Left ventricle myocardium inferior (tissue), 1 donor: ENCODE data around the gene NCK1. TPM values are rescaled to one million over a fixed set of nuclear protein-coding genes. Genes with fewer than 3 reads are reported as not detected.

Source experiments
- DNase-seq: peaks from one replicate; pipeline ENCODE4 v3.0.0-alpha.2; 2020
- H3K27ac ChIP-seq: fragments of 200-600 bp; replicated peaks from 2 replicates; pipeline ENCODE4 v1.8.0; 2021
- H3K27me3 ChIP-seq: fragments of 200-600 bp; 2 replicates; pipeline ENCODE4 v1.8.0; 2021; ENCODE audit warnings: low read depth
- H3K36me3 ChIP-seq: fragments of 200-600 bp; 2 replicates; pipeline ENCODE4 v1.8.0; 2021
- H3K4me1 ChIP-seq: fragments of 200-600 bp; 2 replicates; pipeline ENCODE4 v1.8.0; 2021
- H3K4me3 ChIP-seq: fragments of 200-600 bp; 2 replicates; pipeline ENCODE4 v1.8.0; 2021; ENCODE audit warnings: mild to moderate bottlenecking, moderate library complexity
- H3K9me3 ChIP-seq: fragments of 200-600 bp; replicated peaks from 2 replicates; pipeline ENCODE4 v1.8.0; 2021
- intact Hi-C: fragments of 100-400 bp; cut with micrococcal nuclease; formaldehyde crosslinking; loops from one replicate; pipeline ENCODE4 v1.11.0; 2022
- total RNA-seq: library from RNA; stranded (reverse); fragmentation: NEBNext Ultra II Directional; extraction: Animal tissue kit (Norgen Biotek cat#: 25700); gene quantifications from one replicate; pipeline ENCODE4 v1.2.1, GENCODE V29; 2021
- TF ChIP-seq, protein P1 (sequence below): fragments of 200-600 bp; IDR thresholded peaks from 2 replicates; pipeline ENCODE4 v1.8.0; 2021; ENCODE audit warnings: antibody characterized with exemption, mild to moderate bottlenecking, borderline replicate concordance
- donor health status: DM: no; HTN: yes; CAD: no; lungs with severe emphysema.

Gene NCK1
- total RNA-seq, 1 donor from 2014 or later, result 23.6 TPM

DNA sequence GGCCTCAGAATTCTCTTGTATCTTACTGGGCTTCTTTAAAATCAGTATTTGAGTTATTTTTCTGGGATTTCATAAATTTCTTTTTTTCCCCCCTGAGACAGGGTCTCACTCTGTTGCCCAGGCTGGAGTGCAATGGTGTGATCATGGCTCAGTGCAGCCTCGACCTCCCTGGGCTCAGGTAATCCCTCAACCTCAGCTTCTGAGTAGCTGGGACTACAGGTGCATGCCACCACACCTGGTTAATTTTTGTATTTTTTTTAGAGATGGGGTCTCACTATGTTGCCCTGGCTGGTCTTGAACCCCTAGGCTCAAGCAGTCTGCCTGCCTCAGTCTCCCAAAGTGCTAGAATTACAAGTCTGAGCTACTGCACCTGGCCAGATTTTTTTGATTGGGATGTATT is 43.5 kb downstream of the NCK1 start:
- peaks cover 63% of the 10 kb centered on the region for H3K4me1 ChIP-seq
- H3K27ac ChIP-seq, result no peak overlapping the region
- TF ChIP-seq, protein P1, sequence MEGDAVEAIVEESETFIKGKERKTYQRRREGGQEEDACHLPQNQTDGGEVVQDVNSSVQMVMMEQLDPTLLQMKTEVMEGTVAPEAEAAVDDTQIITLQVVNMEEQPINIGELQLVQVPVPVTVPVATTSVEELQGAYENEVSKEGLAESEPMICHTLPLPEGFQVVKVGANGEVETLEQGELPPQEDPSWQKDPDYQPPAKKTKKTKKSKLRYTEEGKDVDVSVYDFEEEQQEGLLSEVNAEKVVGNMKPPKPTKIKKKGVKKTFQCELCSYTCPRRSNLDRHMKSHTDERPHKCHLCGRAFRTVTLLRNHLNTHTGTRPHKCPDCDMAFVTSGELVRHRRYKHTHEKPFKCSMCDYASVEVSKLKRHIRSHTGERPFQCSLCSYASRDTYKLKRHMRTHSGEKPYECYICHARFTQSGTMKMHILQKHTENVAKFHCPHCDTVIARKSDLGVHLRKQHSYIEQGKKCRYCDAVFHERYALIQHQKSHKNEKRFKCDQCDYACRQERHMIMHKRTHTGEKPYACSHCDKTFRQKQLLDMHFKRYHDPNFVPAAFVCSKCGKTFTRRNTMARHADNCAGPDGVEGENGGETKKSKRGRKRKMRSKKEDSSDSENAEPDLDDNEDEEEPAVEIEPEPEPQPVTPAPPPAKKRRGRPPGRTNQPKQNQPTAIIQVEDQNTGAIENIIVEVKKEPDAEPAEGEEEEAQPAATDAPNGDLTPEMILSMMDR, result no peak
- H3K9me3 ChIP-seq, result peaks cover 25% of the 10 kb centered on the region
- intact Hi-C loops, result no loop called here
- no peak for DNase-seq
- peaks cover 3% of the 10 kb centered on the region for H3K36me3 ChIP-seq
- no peaks in the 10 kb centered on the region for H3K27me3 ChIP-seq
- H3K4me3 ChIP-seq, result no peak overlapping the region

DNA sequence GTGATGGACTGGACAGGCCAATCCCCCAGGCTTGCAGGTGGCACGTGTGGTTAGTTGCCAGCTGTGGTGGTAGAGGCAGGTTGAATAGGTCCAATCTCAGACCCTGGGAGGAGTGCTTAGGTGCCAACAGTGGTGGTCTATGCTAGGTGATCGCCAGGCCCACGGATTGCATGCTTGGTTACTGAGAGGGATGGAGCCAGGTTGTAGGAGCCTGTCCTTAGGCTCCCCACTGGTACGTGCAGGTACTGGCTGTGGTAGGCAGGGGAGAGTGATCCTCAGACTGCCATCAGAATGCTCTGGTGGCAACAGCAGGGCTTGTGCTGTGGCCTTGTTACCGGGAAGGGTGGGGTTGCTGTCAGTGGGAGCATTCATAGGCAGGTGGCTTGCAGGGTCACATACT is 44.7 kb downstream of the NCK1 start:
- intact Hi-C loops, result no loop called here
- no peak for DNase-seq
- Histone ChIP-seq H3K4me1 (peaks cover 53% of the 10 kb centered on the region), H3K4me3 (no peak overlapping the region), H3K27me3 (no peaks in the 10 kb centered on the region), H3K27ac (no peak overlapping the region), H3K36me3 (peaks cover 3% of the 10 kb centered on the region), H3K9me3 (peaks cover 34% of the 10 kb centered on the region)
- TF ChIP-seq, protein P1, result no peak

DNA sequence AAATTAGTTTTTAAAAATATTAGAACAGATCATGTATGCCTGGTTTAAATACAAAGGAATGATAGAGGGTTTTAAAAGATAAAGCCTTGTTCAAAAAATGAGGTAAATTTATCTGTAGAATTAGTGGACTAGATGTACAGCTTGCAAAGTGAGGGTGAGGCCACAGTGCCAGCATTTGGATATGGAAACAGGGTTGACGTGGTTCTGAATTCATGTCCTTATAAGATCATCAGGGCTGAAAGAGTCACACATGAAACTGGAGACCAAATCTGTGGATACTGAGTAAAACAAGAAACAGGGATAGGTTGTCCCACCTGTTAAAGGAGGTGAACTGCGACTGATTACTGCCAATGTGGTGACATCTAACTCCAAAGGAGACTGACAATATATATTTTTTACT is 46.3 kb downstream of the NCK1 start:
- peaks cover 3% of the 10 kb centered on the region for H3K36me3 ChIP-seq
- DNase-seq, result no peak
- H3K9me3 ChIP-seq, result peaks cover 38% of the 10 kb centered on the region
- TF ChIP-seq, protein P1, result no peak
- peaks cover 40% of the 10 kb centered on the region for H3K4me1 ChIP-seq
- no peaks in the 10 kb centered on the region for H3K27me3 ChIP-seq
- H3K27ac ChIP-seq, result no peak overlapping the region
- no peak overlapping the region for H3K4me3 ChIP-seq
- intact Hi-C loops, result no loop called here

DNA sequence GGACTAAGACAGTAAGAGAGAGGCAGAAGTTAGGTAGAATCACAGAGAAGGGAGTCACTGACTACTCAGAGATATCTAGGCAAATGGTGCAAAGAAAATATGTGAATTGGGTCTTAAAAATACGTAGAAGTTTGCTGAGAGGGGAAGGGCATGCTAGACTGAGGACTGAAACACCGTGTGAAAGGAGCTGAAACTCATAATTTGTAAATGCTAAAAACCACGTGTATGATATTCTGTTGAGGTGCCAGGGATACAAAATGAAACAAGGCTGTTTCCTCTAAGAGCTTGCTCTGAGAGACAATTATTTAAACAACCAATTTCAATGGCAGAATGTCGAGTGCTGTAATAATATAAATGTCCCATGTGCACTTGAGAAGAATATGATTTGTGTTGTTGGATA is 47.2 kb downstream of the NCK1 start:
- Histone ChIP-seq H3K27me3 (no peaks in the 10 kb centered on the region), H3K36me3 (peaks cover under 1% of the 10 kb centered on the region), H3K27ac (no peak overlapping the region), H3K9me3 (peaks cover 29% of the 10 kb centered on the region), H3K4me3 (no peak overlapping the region), H3K4me1 (peaks cover 40% of the 10 kb centered on the region)
- TF ChIP-seq, protein P1, result no peak
- intact Hi-C loops, result no loop called here
- DNase-seq, result no peak

DNA sequence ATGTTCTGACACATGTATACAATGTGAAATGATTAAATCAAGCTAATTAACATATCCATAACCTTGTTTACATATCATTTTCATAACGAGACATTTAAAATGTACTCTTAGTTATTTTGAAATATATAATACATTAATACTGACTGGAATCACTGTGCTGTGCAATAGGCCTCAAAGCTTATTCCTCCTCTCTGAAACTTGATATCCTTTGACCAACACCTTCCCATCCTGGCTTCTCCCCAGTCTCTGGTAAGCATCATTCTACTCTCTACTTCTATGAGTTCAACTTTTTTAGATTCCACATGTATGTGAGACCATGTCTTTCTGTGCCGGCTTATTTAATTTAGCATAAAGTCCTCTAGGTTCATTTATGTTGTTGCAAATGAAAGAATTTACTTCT is 48.7 kb downstream of the NCK1 start:
- H3K27ac ChIP-seq, result no peak overlapping the region
- no peak overlapping the region for H3K4me3 ChIP-seq
- no peaks in the 10 kb centered on the region for H3K36me3 ChIP-seq
- TF ChIP-seq, protein P1, result no peak
- intact Hi-C loops, result no loop called here
- peaks cover 19% of the 10 kb centered on the region for H3K9me3 ChIP-seq
- no peak for DNase-seq
- no peaks in the 10 kb centered on the region for H3K27me3 ChIP-seq
- H3K4me1 ChIP-seq, result peaks cover 52% of the 10 kb centered on the region

DNA sequence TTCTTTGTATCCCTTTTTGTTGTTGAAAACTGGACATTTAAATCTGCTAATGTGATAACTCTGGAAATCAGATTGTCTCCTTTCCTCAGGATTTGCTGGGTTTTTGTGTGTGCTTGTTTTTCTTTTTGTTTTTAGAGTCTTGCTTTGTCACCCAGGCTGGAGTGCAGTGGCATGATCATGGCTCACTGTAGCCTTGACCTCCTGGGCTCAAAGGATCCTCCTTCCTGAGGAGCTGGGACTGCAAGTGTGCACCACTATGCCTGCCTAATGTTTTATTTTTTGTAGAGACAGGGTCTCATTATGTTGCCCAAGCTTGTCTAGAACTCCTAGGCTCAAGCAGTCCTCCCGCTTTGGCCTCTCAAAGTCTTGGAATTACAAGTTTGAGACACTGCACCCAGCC is 51.2 kb downstream of the NCK1 start:
- Histone ChIP-seq H3K27me3 (no peaks in the 10 kb centered on the region), H3K36me3 (no peaks in the 10 kb centered on the region), H3K27ac (no peak overlapping the region), H3K9me3 (peaks cover 19% of the 10 kb centered on the region), H3K4me1 (peaks cover 54% of the 10 kb centered on the region), H3K4me3 (no peak overlapping the region)
- intact Hi-C loops, result no loop called here
- TF ChIP-seq, protein P1, result no peak
- no peak for DNase-seq
